ENCODE results near the gene SLC45A2. TPM values are rescaled to one million over a fixed set of nuclear protein-coding genes. Genes with fewer than 3 reads are reported as not detected.

Gene SLC45A2
- total and polyA plus RNA-seq, 10 donors, result 0.07 to 0.74 TPM; not detected in 8

DNA sequence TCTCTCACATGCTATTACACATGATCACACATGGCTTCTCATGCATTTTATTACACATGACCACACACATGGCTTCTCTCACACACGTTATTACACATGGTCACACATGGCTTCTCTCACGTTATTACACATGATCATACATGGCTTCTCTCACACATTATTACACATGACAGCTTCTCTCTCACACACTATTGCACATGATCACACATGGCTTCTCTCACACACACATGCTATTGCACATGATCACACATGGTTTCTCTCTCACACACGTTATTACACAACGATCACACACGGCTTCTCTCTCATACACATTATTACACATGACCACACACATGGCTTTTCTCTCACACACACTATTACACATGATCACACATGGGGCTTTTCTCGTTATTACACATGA, 954 bp upstream of the SLC45A2 start:
- Histone ChIP-seq H3K36me3 (peaks cover 4 to 40% (median 26%) of the 10 kb centered on the region in 6 donors), H3K4me1 (no peaks in the 10 kb centered on the region), H3K27me3 (replicated peaks in 1 of 7) (no peaks in the 10 kb centered on the region), H3K9me3 (peaks cover 0 to 3% (median 0%) of the 10 kb centered on the region in 8 donors), H3K4me3 (no peak overlapping the region), H3K27ac (no peak overlapping the region)
- TF ChIP-seq, protein P1, sequence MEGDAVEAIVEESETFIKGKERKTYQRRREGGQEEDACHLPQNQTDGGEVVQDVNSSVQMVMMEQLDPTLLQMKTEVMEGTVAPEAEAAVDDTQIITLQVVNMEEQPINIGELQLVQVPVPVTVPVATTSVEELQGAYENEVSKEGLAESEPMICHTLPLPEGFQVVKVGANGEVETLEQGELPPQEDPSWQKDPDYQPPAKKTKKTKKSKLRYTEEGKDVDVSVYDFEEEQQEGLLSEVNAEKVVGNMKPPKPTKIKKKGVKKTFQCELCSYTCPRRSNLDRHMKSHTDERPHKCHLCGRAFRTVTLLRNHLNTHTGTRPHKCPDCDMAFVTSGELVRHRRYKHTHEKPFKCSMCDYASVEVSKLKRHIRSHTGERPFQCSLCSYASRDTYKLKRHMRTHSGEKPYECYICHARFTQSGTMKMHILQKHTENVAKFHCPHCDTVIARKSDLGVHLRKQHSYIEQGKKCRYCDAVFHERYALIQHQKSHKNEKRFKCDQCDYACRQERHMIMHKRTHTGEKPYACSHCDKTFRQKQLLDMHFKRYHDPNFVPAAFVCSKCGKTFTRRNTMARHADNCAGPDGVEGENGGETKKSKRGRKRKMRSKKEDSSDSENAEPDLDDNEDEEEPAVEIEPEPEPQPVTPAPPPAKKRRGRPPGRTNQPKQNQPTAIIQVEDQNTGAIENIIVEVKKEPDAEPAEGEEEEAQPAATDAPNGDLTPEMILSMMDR (IDR thresholded peaks at IDR 0.05 in 8 of 11, conservative IDR thresholded peaks at IDR 0.05 in 3 of 11), result no peak
- TF ChIP-seq POLR2AphosphoS5 (IDR thresholded peaks at IDR 0.05), result no peak
- TF ChIP-seq POLR2A (IDR thresholded peaks at IDR 0.05), result no peak
- intact Hi-C loops (cut with DNase I; ENCODE audit: low total_unique reads), result no loop called here
- DNase-seq, result no peak
- WGBS, 5 donors, result 93 to 98% (median 96%) methylated on average over 6 of the region's 6 CpGs

- DNase-seq, result no peak
- no peak overlapping the region for H3K4me3 ChIP-seq
- no peak for TF ChIP-seq POLR2AphosphoS5 (IDR thresholded peaks at IDR 0.05)
- no peaks in the 10 kb centered on the region for H3K27me3 ChIP-seq (replicated peaks in 1 of 7)
- H3K9me3 ChIP-seq, result peaks cover 0 to 3% (median 0%) of the 10 kb centered on the region in 8 donors
- intact Hi-C loops (cut with DNase I; ENCODE audit: low total_unique reads), result no loop called here
- peaks cover 4 to 32% (median 24%) of the 10 kb centered on the region in 6 donors for H3K36me3 ChIP-seq
- no peaks in the 10 kb centered on the region for H3K4me1 ChIP-seq
- H3K27ac ChIP-seq, result no peak overlapping the region
- WGBS, 5 donors, result 96 to 98% (median 97%) methylated on average over 7 to 15 of the region's 15 CpGs
Measured at GRCh38 chr5:33984178-33984577, 315 bp downstream of the SLC45A2 start.

DNA sequence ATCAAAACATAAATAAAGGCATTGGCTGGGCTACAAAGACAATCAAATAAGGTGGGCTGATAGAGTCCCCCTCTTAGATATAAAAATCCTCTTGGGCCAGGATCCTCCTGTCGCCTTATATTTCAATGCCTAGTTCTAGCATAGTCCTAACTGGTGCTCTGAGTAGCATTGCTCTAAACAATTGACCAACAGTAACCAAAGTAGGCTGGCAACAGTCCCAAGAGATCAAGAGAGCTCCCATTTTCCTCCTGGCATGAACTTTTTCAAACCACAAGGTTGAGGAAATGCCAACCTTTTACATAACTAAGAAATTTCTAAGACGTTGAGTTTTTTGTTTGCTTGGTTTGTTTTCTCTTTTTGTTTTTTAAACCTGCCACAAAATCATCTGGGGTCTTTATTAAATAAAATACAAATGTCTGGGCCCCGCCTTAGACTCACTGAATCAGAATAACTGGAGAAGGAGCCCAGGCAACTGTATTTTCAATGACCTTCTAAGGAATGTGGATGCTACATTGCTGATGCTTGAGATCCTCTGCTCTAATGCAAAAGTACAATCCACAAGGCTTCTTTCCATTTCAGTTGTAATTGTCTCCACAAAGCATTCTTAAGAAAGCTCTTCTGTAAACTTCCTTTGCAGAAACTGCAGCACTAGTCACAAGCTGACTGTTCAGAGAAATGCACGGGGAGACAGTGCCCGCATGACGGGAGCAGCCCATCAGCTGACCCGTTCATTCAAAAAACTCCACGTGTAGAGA, 2.9 kb downstream of the SLC45A2 start:
- WGBS, 5 donors, result 80 to 87% (median 81%) methylated on average over 8 of the region's 8 CpGs
- TF ChIP-seq POLR2AphosphoS5 (IDR thresholded peaks at IDR 0.05) (no peak), POLR2A (IDR thresholded peaks at IDR 0.05) (no peak)
- TF ChIP-seq, protein P1 (IDR thresholded peaks at IDR 0.05 in 8 of 11, conservative IDR thresholded peaks at IDR 0.05 in 3 of 11), result no peak
- no peaks in the 10 kb centered on the region for H3K9me3 ChIP-seq
- no peak overlapping the region for H3K27ac ChIP-seq
- intact Hi-C loops (cut with DNase I; ENCODE audit: low total_unique reads), result no loop called here
- H3K36me3 ChIP-seq, result peaks cover 0 to 6% (median 0%) of the 10 kb centered on the region in 6 donors
- H3K4me3 ChIP-seq, result no peak overlapping the region
- no peaks in the 10 kb centered on the region for H3K27me3 ChIP-seq (replicated peaks in 1 of 7)
- DNase-seq, result no peak
- H3K4me1 ChIP-seq, result no peaks in the 10 kb centered on the region

GRCh38 chr5:33980030-33980429, 4.5 kb downstream of the SLC45A2 start:
- Histone ChIP-seq H3K27me3 (replicated peaks in 1 of 7) (no peaks in the 10 kb centered on the region), H3K4me1 (no peaks in the 10 kb centered on the region), H3K36me3 (no peaks in the 10 kb centered on the region), H3K4me3 (no peak overlapping the region), H3K9me3 (no peaks in the 10 kb centered on the region), H3K27ac (no peak overlapping the region)
- TF ChIP-seq, protein P1 (IDR thresholded peaks at IDR 0.05 in 8 of 11, conservative IDR thresholded peaks at IDR 0.05 in 3 of 11), result no peak
- TF ChIP-seq POLR2A (IDR thresholded peaks at IDR 0.05) (no peak), POLR2AphosphoS5 (IDR thresholded peaks at IDR 0.05) (no peak)
- intact Hi-C loops (cut with DNase I; ENCODE audit: low total_unique reads), result no loop called here
- DNase-seq, result no peak
- WGBS, 5 donors, result 84 to 94% (median 91%) methylated on average over 3 of the region's 3 CpGs
